Effector memory CD8-positive, alpha-beta T cell (primary cell): Measurements from ENCODE around the gene DOCK9.

Experiments used
- ATAC-seq: fragments of 150-1000 bp; cut with Tn5 transposase; replicated peaks from 2 replicates; pipeline ENCODE4 v1.10.0; 2021; ENCODE audit warnings: mild to moderate bottlenecking, moderate library complexity
- DNase-seq, 3 experiments: peaks; one replicate each; pipeline ENCODE4 v3.0.0; 2021
- H3K27ac Mint-ChIP-seq, 2 donors: one replicate each; pipeline ENCODE4 v1.8.0; 2022; ENCODE audit warnings: mild to moderate bottlenecking in 2 of 2, mixed read lengths in 2 of 2, moderate library complexity in 2 of 2
- H3K27me3 Mint-ChIP-seq, 2 donors: one replicate each; pipeline ENCODE4 v1.8.0; 2022; ENCODE audit warnings: mixed read lengths in 2 of 2
- H3K36me3 Mint-ChIP-seq: one replicate; pipeline ENCODE4 v1.8.0; 2022; ENCODE audit warnings: mild to moderate bottlenecking, moderate library complexity, mixed read lengths; ENCODE audit not compliant: insufficient read depth
- H3K4me1 Mint-ChIP-seq, 2 donors: one replicate each; pipeline ENCODE4 v1.8.0; 2022; ENCODE audit warnings: low read depth in 2 of 2, mixed read lengths in 2 of 2
- H3K4me3 Mint-ChIP-seq, 2 donors: one replicate each; pipeline ENCODE4 v1.8.0; 2022; ENCODE audit warnings: mild to moderate bottlenecking in 2 of 2, mixed read lengths in 2 of 2, moderate library complexity in 2 of 2
- H3K9me3 Mint-ChIP-seq, 2 donors: one replicate each; pipeline ENCODE4 v1.8.0; 2022; ENCODE audit warnings: mixed read lengths in 2 of 2

The DOCK9 gene

DNA sequence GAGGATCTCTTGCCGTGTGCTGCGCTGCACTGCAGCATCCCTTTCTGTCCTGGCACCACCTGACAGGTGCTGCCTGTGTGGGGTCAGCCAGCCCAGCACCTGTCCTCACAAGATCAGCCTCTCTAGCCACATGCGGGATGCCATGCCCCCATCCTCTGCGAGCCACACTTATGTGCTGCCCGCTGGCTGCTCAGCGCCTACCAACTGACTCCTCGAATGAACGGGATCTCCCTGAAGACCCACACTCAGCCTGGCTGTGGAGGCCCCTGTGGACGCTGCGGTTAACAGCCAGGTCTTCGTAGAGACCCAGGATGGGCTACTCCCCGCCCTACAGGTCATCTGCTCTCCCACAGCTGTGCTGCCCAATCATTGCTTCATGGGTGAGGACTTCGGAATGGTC, 106.1 kb downstream of the DOCK9 start:
- H3K27me3 Mint-ChIP-seq: no peaks in the 10 kb centered on the region
- ATAC-seq (no peak), DNase-seq (no peak)
- peak overlapping the region; percentile 39 to 65 for H3K27ac Mint-ChIP-seq
- H3K36me3 Mint-ChIP-seq: peaks cover 30% of the 10 kb centered on the region
- peaks cover 0 to 2% of the 10 kb centered on the region in 2 donors for H3K9me3 Mint-ChIP-seq
- peaks cover 0 to 7% of the 10 kb centered on the region in 2 donors for H3K4me1 Mint-ChIP-seq
- H3K4me3 Mint-ChIP-seq: no peak overlapping the region

DNA sequence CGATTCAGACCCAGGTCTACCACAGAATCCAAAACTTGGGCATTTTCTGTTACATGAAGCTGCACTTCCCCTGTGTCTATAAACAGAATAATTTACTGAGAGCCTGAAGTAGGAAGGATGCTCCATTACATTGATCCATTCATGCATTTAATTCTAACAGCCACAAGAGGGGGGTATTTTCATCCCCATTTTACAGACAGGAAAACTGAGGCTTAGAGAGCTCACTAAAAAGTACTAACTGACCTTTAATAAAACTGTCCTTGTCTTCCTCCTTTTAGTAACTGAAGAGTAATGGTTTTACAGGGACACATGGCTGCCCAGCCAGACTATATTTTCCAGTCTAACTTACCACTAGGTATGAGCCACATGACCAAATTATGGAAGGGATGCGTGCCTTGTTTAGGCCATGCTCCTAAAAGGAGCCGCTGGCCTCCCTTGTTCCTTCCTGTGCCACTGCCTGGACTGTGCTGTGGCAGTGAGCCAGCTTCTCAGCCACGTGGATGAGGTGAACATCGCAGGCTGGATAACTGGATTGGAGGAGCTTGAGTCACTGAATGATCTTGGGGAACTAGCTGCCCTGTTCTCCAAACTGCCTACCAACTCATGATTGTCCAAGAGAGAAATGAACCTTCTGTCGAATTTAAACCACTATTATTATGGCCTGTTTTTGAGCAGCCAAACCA, 108.3 kb downstream of the DOCK9 start:
- Mint-ChIP-seq H3K27me3 (no peaks in the 10 kb centered on the region), H3K27ac (peak overlapping the region in 1 of 2 donors; percentile 8), H3K9me3 (peaks cover 0 to 2% of the 10 kb centered on the region in 2 donors), H3K36me3 (peaks cover 40% of the 10 kb centered on the region), H3K4me1 (peaks cover 0 to 7% of the 10 kb centered on the region in 2 donors), H3K4me3 (no peak overlapping the region)
- ATAC-seq (no peak), DNase-seq (no peak)

DNA sequence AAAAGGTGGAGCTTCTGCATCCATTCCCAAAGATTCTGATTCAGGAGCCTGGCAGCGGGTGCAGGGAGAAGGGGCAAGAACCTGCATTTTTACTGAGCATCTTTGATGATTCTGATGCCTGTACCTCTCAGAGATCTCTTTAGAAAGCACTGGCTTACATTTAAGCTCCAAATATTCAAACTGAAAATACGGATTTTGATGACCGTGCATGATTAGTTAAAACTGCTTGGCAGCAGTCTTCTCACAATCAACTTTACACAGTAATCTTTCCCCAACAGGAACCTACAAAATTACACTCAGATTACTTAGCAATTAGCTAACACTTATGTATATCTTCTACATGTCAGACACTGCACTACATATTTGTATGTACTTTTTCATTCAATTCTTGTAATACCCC, 108.9 kb downstream of the DOCK9 start:
- DNase-seq: no peak
- H3K4me3 Mint-ChIP-seq: no peak overlapping the region
- peaks cover 41% of the 10 kb centered on the region for H3K36me3 Mint-ChIP-seq
- peaks cover 0 to 7% of the 10 kb centered on the region in 2 donors for H3K4me1 Mint-ChIP-seq
- no peak for ATAC-seq
- H3K27ac Mint-ChIP-seq: peak overlapping the region in 1 of 2 donors; percentile 16
- peaks cover 0 to 2% of the 10 kb centered on the region in 2 donors for H3K9me3 Mint-ChIP-seq
- H3K27me3 Mint-ChIP-seq: no peaks in the 10 kb centered on the region

DNA sequence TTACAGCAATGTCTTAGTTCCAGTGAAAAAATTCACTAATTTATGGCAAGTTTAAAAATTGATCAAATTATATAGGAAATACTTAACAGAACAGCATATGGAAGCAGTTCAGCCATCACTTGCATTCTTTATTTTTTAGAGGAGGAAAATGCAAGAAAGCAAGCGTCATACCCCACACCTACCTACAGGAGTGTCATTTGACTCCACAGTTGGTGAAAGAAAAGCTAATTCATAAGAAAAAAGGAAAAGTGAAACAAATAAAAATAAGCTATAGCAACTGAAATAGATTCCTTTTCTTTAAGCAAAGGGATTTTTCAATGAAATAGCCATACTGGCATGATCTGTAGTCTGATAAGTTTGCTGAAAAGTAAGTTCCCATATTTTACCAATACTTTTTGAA, 111.0 kb downstream of the DOCK9 start:
- Mint-ChIP-seq H3K4me1 (peaks cover 0 to 6% of the 10 kb centered on the region in 2 donors), H3K27me3 (no peaks in the 10 kb centered on the region), H3K27ac (no peak overlapping the region), H3K9me3 (no peaks in the 10 kb centered on the region), H3K36me3 (peaks cover 39% of the 10 kb centered on the region), H3K4me3 (no peak overlapping the region)
- ATAC-seq (no peak), DNase-seq (no peak)

DNA sequence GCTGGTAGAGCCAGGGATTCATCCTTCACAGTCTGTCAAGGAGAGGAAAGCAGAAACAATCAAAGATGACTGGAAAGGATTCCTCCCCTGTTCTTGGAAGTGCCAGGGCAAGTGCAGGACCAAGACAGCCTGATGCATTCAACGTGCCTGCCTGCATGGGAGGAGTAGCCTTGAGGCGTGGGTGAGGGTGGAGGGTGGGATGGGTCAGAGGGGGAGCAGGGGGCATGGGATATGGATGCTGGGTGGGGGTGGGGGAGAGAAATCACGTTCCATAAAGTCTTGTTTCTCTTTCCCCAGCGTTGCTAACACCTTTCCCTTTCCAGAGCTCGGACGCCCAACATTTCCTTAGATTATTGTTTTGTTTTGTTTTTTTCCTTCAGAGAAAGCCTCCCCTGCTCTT, 117.4 kb downstream of the DOCK9 start:
- peaks cover 0 to 1% of the 10 kb centered on the region in 2 donors for H3K4me1 Mint-ChIP-seq
- H3K9me3 Mint-ChIP-seq: no peaks in the 10 kb centered on the region
- H3K27me3 Mint-ChIP-seq: no peaks in the 10 kb centered on the region
- no peak for ATAC-seq
- peaks cover 38% of the 10 kb centered on the region for H3K36me3 Mint-ChIP-seq
- DNase-seq: no peak
- H3K27ac Mint-ChIP-seq: peak overlapping the region in 1 of 2 donors; percentile 66
- no peak overlapping the region for H3K4me3 Mint-ChIP-seq

DNA sequence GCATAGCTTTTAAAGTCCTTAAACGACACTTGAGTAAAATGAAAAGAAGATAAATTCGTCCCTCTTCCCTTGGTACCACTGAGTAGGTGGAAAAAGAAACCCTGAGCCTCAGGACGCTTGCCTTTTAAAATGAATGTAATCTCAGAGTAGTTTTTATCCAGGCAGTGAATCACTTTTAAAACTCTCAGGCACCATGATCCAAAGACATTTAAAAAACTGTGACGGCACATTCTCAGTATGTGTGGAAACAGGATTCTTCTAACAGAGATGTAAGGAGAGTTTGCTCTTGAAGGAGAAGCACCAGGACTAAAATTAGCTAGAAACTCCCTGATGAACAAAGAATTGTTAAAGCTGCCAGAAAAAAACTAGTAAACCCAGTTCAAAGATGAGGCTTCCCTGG, 119.7 kb downstream of the DOCK9 start:
- Mint-ChIP-seq H3K27ac (no peak overlapping the region), H3K4me1 (no peaks in the 10 kb centered on the region), H3K27me3 (no peaks in the 10 kb centered on the region), H3K4me3 (no peak overlapping the region), H3K36me3 (peaks cover 53% of the 10 kb centered on the region), H3K9me3 (no peaks in the 10 kb centered on the region)
- ATAC-seq: no peak
- no peak for DNase-seq

DNA sequence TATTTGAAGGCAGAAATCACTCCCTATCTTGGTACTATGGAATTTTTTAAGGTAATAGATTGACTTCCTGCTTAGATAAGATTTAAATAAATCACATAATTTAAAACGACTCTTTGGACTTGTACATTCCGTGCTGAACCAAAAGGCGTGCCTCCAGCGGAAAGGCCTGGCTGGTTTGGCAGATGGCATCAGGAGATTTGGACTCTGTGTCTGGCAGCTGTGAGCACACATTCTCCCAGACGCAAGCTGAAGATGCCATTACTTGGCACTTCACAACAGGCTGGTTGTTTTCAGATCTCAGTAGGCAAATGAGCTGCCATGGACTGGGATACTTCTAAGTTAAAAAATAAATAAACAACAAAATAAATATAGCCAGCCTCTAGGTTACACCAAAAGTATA, 120.9 kb downstream of the DOCK9 start:
- no peaks in the 10 kb centered on the region for H3K4me1 Mint-ChIP-seq
- no peak overlapping the region for H3K4me3 Mint-ChIP-seq
- no peaks in the 10 kb centered on the region for H3K9me3 Mint-ChIP-seq
- no peak for ATAC-seq
- H3K27me3 Mint-ChIP-seq: no peaks in the 10 kb centered on the region
- H3K36me3 Mint-ChIP-seq: peaks cover 54% of the 10 kb centered on the region
- no peak for DNase-seq
- no peak overlapping the region for H3K27ac Mint-ChIP-seq

DNA sequence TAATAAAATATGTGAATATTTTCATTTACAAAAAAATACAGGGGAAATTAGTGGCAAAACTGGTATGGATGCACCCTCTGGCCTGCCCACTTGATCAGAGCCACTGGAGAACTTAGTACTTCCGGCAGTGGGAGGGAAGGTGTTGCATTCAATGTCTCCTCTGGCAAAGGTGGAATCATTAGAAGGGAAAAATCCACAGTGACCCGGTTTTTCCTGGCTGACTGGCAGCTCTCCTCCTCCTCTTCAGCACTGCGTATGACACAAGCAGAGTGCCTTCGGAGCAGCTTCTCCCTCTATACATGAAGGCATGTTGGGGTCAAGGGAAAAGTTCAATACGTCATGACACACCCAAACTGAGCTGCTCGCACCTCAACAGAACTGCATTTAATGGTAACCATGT, 123.4 kb downstream of the DOCK9 start:
- no peak for DNase-seq
- H3K36me3 Mint-ChIP-seq: peaks cover 47% of the 10 kb centered on the region
- H3K4me1 Mint-ChIP-seq: peaks cover 0 to 2% of the 10 kb centered on the region in 2 donors
- no peaks in the 10 kb centered on the region for H3K9me3 Mint-ChIP-seq
- no peaks in the 10 kb centered on the region for H3K27me3 Mint-ChIP-seq
- no peak overlapping the region for H3K4me3 Mint-ChIP-seq
- ATAC-seq: no peak
- no peak overlapping the region for H3K27ac Mint-ChIP-seq

DNA sequence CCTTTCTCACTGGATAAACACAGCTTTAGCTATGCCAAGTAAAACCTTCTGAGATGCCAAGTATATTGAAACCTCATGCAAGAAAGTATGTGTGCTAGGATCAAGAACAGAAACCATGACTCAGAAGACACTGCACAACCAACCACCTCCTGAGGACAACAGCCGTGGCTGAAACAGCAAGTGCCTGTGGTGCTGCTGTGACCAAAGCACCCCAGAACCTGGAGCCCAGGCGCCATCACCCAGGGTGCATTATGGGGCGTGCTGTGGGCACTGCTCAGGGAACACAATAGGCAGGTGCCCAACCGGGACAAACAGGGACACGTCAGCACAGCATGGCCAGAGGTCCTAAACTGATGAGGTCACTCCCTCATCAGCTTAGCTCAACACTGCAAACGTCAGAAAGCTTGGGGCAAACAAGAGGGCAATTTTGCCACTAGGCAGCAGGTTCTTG, 124.1 kb downstream of the DOCK9 start:
- peaks cover 44% of the 10 kb centered on the region for H3K36me3 Mint-ChIP-seq
- no peaks in the 10 kb centered on the region for H3K9me3 Mint-ChIP-seq
- no peaks in the 10 kb centered on the region for H3K27me3 Mint-ChIP-seq
- peaks cover 0 to 2% of the 10 kb centered on the region in 2 donors for H3K4me1 Mint-ChIP-seq
- ATAC-seq (no peak), DNase-seq (no peak)
- no peak overlapping the region for H3K27ac Mint-ChIP-seq
- no peak overlapping the region for H3K4me3 Mint-ChIP-seq

DNA sequence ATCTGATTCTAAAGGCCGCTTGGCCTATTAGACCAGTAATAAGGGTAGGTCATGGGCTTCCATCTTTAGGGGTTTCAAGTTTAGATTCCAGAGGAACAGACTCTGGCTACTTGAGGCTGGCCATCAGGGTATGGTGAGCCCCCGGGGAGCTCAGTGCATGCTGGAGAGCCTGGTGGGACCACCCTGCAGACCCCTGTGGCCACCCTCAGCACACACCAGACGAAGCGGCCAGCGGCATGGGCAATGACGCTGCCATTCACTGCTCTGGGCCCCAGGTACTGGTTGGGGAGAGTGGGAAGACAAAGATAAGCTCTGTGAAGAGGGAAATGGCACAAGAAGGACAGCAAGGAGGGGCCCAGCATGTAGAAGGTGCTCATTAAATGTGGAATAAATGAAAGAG, 126.6 kb downstream of the DOCK9 start:
- peaks cover 0 to 2% of the 10 kb centered on the region in 2 donors for H3K4me1 Mint-ChIP-seq
- peak overlapping the region; percentile 8 to 75 for H3K27ac Mint-ChIP-seq
- no peak for DNase-seq
- H3K27me3 Mint-ChIP-seq: no peaks in the 10 kb centered on the region
- ATAC-seq: no peak
- H3K9me3 Mint-ChIP-seq: no peaks in the 10 kb centered on the region
- no peak overlapping the region for H3K4me3 Mint-ChIP-seq
- peaks cover 52% of the 10 kb centered on the region for H3K36me3 Mint-ChIP-seq

DNA sequence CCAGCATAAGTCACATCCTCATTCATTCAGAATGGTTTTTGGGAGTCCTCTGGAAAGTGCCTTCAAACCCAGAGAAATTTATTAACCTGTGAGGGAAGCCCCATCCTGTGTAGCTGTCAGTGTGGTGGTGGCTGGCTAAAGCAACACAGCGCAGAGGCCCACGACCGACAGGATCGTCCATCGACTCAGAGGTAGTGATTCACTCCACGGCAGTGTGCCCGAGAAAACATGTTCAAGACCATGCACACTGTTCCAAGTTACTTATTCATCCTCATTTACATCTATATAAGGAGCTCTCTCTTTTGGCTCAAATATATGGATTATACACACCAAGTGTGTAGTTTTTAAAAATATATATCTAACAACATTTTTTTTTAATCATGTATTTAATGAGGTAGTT, 129.1 kb downstream of the DOCK9 start:
- peaks cover 0 to 2% of the 10 kb centered on the region in 2 donors for H3K4me1 Mint-ChIP-seq
- no peaks in the 10 kb centered on the region for H3K9me3 Mint-ChIP-seq
- ATAC-seq (no peak), DNase-seq (no peak)
- H3K4me3 Mint-ChIP-seq: no peak overlapping the region
- no peak overlapping the region for H3K27ac Mint-ChIP-seq
- peaks cover 49% of the 10 kb centered on the region for H3K36me3 Mint-ChIP-seq
- no peaks in the 10 kb centered on the region for H3K27me3 Mint-ChIP-seq

DNA sequence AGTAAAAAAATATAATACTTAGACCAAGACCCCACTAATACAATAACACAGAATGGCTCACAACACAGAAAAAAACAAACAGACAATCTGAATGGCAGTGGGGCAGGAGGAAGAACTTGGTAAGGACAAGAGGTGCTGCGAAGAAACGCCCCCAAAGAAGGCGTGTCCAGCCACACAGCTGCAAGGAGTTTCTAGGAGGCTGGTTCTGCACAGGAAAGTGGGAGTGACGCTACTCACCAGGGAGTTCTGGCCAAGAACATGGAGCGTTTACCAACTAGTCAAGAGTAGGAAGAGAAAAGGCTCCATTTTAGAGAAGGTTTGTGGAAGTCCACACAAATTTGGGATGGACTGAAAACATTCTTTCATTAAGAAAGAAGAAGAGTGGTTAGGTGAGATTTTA, 130.1 kb downstream of the DOCK9 start:
- Mint-ChIP-seq H3K4me3 (no peak overlapping the region), H3K4me1 (peaks cover 0 to 3% of the 10 kb centered on the region in 2 donors), H3K36me3 (peaks cover 39% of the 10 kb centered on the region), H3K9me3 (no peaks in the 10 kb centered on the region), H3K27me3 (no peaks in the 10 kb centered on the region), H3K27ac (no peak overlapping the region)
- DNase-seq: no peak
- no peak for ATAC-seq

DNA sequence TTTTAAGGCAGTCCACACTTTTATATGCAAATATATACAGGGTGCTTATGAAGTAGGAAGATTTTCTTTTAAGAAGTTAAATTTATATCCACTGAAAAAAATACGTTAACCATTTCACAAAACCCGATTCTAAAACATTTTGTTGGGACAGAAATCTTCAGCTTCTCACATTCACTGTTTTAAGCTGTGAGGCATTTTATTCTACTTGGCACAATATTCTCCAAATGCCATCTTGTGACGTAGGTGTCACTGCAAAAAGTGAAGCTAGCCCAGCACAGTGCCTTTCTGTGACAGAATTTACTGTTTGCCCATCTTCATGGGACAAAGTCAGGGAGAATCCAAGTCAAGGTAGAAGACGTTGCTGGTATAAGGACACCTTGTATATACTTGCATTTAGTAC, 130.9 kb downstream of the DOCK9 start:
- Mint-ChIP-seq H3K4me1 (peaks cover 0 to 5% of the 10 kb centered on the region in 2 donors), H3K27ac (no peak overlapping the region), H3K9me3 (no peaks in the 10 kb centered on the region), H3K4me3 (no peak overlapping the region), H3K27me3 (no peaks in the 10 kb centered on the region), H3K36me3 (peaks cover 36% of the 10 kb centered on the region)
- DNase-seq (no peak), ATAC-seq (no peak)

DNA sequence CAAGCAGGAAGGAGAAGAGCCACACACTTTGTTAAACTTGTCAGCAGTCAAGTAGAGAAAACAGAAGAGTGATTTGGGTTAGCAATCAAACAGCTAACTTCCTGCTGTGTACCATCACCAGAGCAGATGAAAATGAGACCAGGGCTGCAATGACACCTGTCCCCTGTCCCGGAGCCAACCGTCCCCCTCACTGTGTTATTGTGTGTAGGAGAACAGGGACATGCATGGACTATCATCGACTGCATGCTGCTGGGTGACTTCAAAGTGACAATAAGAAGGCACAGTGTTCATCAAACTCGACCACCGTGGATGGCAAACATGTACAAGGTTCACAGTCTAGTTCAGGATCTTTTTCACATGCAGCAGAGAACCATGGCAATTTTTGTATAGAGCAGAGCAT, 131.3 kb downstream of the DOCK9 start:
- no peaks in the 10 kb centered on the region for H3K9me3 Mint-ChIP-seq
- H3K27me3 Mint-ChIP-seq: no peaks in the 10 kb centered on the region
- no peak overlapping the region for H3K27ac Mint-ChIP-seq
- DNase-seq: no peak
- H3K4me3 Mint-ChIP-seq: no peak overlapping the region
- peaks cover 0 to 5% of the 10 kb centered on the region in 2 donors for H3K4me1 Mint-ChIP-seq
- peaks cover 32% of the 10 kb centered on the region for H3K36me3 Mint-ChIP-seq
- ATAC-seq: no peak
